Measurements from ENCODE around the gene CWC25. TPM values are rescaled to one million over a fixed set of nuclear protein-coding genes. Genes with fewer than 3 reads are reported as not detected.
A peak's percentile ranks its signal among the peaks of the same experiment; 100 is the strongest.

Gene CWC25
- total RNA-seq = 100 to 1,000 TPM in 1 of 6 donors, 10 to 100 TPM in 5; 21.3 to 118 (median 29.5) TPM

DNA sequence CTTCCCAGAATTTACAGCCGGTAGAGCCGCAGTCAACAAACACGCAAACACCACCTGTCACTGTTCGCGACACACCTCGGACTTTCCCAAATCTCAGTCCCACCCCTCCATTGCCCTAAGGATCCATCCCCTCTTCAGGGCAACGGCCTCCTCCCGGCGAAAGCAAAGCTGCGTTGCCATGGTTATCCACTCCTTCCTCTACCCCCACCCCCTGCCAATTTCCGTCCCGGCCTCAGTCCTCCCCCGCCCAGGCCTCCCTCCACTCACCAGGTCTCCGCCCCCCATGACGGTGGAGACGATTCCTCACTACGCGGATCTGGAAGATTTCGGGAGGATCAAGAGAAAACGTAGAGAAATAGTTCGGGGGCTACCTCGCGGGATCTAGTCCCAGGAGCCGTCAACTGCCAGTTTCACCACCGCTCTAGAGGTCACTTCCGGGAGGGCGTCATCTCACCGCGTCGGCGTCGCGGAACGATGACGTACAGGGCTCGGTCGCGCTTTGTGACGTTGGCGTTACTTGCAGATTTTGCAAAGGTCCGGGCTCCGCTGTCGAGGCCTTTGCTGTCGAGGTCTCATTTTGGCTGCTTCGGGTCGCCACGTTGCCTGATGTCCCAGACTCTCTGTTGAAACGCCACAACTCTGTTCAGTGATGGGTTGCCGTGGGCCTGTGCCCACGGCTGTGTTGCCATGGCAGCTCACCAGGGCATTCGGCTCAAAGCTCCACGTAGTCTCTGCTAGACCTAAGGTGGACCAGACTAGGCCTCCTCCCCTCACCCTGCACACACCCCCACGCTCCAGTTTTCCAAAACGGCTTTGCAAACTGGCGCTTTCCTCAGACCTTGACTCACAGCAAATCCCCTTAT is at the start of gene CWC25:
Gene CWC25, minus strand, starts transcription at position 423 of the 863 bp plus-strand sequence. Its CDS starts 138 bp downstream, at position 285.
- Histone ChIP-seq H3K4me1 (peaks cover 17 to 39% (median 23%) of the 10 kb centered on the region in 4 donors), H3K4me3 (peak within 1 kb of the TSS; percentile 61 to 85 (median 72)), H3K36me3 (peaks cover 9 to 14% (median 13%) of the 10 kb centered on the region in 4 donors), H3K27ac (peak within 1 kb of the TSS; percentile 95 to 100 (median 98)), H3K27me3 (no peaks in the 10 kb centered on the region), H3K9me3 (no peaks in the 10 kb centered on the region)
- TF ChIP-seq POLR2A (IDR thresholded peaks at IDR 0.05) (peak; percentile 72 to 95 (median 81)), EP300 (IDR thresholded peaks at IDR 0.05) (peak in 2 of 4 donors; percentile 39 to 95), POLR2AphosphoS5 (IDR thresholded peaks at IDR 0.05) (peak; percentile 99)
- TF ChIP-seq, protein P1, sequence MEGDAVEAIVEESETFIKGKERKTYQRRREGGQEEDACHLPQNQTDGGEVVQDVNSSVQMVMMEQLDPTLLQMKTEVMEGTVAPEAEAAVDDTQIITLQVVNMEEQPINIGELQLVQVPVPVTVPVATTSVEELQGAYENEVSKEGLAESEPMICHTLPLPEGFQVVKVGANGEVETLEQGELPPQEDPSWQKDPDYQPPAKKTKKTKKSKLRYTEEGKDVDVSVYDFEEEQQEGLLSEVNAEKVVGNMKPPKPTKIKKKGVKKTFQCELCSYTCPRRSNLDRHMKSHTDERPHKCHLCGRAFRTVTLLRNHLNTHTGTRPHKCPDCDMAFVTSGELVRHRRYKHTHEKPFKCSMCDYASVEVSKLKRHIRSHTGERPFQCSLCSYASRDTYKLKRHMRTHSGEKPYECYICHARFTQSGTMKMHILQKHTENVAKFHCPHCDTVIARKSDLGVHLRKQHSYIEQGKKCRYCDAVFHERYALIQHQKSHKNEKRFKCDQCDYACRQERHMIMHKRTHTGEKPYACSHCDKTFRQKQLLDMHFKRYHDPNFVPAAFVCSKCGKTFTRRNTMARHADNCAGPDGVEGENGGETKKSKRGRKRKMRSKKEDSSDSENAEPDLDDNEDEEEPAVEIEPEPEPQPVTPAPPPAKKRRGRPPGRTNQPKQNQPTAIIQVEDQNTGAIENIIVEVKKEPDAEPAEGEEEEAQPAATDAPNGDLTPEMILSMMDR (IDR thresholded peaks at IDR 0.05) = peak in 1 of 6 experiments; percentile 44
- DNase-seq (peak; percentile 86 to 100), ATAC-seq (ENCODE audit: low FRiP score in 2 of 2) (peak; percentile 90 to 95)
- WGBS, 2 donors = 1 to 2% methylated on average over 18 to 50 of the region's 55 CpGs

DNA sequence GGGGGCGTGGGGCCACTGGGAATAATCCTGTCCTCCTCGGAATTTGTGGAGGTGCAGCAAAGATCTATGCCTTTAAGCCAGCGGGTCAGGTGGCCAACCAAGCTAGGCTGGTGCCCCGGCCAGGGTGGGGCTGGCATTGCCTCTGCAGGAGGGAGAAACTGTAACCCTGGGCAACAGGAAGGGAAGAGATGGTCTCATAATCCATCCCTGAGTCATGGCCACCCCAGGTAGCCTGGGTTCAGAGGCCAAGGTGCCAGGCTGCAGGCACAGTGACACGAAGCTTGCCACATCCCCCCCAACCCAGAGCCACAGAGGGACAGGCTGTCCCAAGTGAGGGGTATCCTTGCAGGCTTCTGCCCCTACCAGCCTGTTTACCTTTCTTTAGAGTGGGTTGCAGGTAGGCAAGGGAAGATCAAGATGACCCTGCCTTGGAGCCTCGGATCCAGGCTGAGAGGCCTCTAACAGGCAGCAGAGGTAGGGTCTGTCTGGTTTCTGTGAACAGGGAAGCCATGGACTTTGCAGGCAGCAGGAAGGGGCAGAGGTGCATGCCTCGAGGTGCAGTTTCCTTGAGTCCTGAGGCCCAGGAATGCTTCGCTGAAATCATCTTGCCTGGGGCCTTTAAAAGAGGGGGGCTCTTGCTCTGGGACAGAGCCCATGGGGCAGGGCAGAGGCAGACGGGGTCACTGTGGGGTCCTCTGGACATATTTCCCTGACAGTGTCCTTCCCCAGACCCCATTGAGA is 48.7 kb upstream of the CWC25 start:
- TF ChIP-seq POLR2AphosphoS5 (IDR thresholded peaks at IDR 0.05) = no peak
- no peak for TF ChIP-seq EP300 (IDR thresholded peaks at IDR 0.05)
- TF ChIP-seq, protein P1 (IDR thresholded peaks at IDR 0.05) = no peak
- TF ChIP-seq POLR2A (IDR thresholded peaks at IDR 0.05) = no peak
- 57 to 59% methylated on average over 5 to 9 of the region's 9 CpGs for WGBS, 2 donors
- Histone ChIP-seq H3K27ac (peak overlapping the region; percentile 27 to 99 (median 60)), H3K4me1 (peaks cover 66 to 80% (median 70%) of the 10 kb centered on the region in 4 donors), H3K27me3 (no peaks in the 10 kb centered on the region), H3K4me3 (peak overlapping the region in 1 of 4 donors; percentile 1), H3K36me3 (peaks cover 0 to 17% (median 6%) of the 10 kb centered on the region in 4 donors), H3K9me3 (peaks cover 0 to 3% (median 0%) of the 10 kb centered on the region in 4 donors)
- ATAC-seq (ENCODE audit: low FRiP score in 2 of 2) = no peak
- no peak for DNase-seq

DNA sequence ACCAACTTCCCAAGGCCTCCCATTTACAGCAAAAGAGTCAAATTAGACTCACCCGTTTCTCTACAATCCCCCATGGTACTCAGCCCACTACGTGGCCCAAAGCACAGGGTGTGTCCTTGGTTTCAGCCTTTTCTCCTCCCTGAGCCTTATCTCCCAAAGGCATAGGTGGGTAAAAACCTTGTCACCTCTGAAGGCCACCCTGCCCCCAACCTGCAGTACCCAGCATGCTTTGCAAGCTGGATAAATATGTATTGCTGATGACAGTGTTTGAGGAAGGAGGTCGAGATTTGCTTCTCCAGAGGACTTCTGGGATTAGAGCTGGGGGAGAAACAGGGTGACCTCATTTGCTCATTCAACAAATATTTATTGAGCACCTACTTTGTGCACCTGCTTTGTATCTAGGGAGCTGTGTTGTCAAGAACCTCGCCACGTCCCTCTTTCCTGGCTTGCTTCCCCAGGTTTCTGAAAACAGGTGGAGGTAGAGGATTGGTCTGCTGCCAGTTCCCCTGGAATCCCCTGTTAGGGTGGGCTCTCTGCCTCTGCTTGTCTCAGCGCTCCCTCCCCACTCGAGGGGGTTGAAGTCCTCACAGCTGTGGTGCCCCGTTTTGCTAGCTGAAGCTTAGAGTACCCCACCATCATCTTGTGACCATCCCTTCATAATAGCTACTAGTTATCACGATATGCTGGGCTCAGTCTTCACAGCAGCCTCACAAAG is 47.7 kb upstream of the CWC25 start:
- Histone ChIP-seq H3K27ac (peak overlapping the region; percentile 93 to 99 (median 98)), H3K36me3 (peaks cover 0 to 7% (median under 1%) of the 10 kb centered on the region in 4 donors), H3K4me1 (peaks cover 63 to 80% (median 71%) of the 10 kb centered on the region in 4 donors), H3K9me3 (peaks cover 0 to 3% (median 0%) of the 10 kb centered on the region in 4 donors), H3K27me3 (no peaks in the 10 kb centered on the region), H3K4me3 (peak overlapping the region in 1 of 4 donors; percentile 97)
- no peak for TF ChIP-seq POLR2AphosphoS5 (IDR thresholded peaks at IDR 0.05)
- no peak for TF ChIP-seq POLR2A (IDR thresholded peaks at IDR 0.05)
- TF ChIP-seq EP300 (IDR thresholded peaks at IDR 0.05) = no peak
- WGBS, 2 donors = 32 to 55% methylated on average over 7 to 9 of the region's 9 CpGs
- DNase-seq (no peak), ATAC-seq (ENCODE audit: low FRiP score in 2 of 2) (no peak)

DNA sequence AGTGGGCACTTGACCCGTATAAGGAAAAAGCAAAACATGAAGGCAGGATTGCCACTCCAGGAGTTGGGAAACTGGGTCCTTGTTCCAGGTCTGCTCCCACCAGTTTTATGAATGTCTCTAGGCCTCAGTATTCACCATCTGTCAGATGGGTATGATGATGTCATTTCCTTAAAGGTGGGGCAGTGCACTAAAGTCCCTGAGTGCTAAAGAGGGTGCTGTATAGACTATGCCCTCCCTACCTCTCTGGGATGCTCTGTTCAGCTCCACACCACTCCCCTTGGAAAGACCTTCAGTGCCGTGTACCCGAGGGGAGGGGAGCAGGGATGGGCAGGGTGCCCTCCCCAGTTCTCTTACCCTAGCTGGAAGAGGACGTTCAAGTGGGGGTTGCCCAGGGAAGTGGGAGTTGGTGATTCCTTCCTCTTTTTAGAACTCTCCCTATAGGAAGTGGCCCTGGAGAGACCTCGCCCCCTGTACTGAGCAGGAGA is 46.9 kb upstream of the CWC25 start:
- Histone ChIP-seq H3K27ac (peak overlapping the region; percentile 93 to 99 (median 98)), H3K4me1 (peaks cover 55 to 76% (median 64%) of the 10 kb centered on the region in 4 donors), H3K36me3 (peaks cover 0 to 5% (median 0%) of the 10 kb centered on the region in 4 donors), H3K27me3 (no peaks in the 10 kb centered on the region), H3K4me3 (peak overlapping the region; percentile 78 to 99 (median 97)), H3K9me3 (peaks cover 0 to 3% (median 0%) of the 10 kb centered on the region in 4 donors)
- no peak for ATAC-seq (ENCODE audit: low FRiP score in 2 of 2)
- WGBS, 2 donors = 10 to 25% methylated on average over 4 to 5 of the region's 5 CpGs
- peak in 1 of 2 donors; percentile 50 for DNase-seq
- TF ChIP-seq POLR2A (IDR thresholded peaks at IDR 0.05) (no peak), POLR2AphosphoS5 (IDR thresholded peaks at IDR 0.05) (no peak), EP300 (IDR thresholded peaks at IDR 0.05) (no peak)
- TF ChIP-seq, protein P1 (IDR thresholded peaks at IDR 0.05) = no peak
